ENCODE measurements around the gene MORN3.
"Not testable (repeated sequence)": the region's sequence is repeated elsewhere in the genome, so short reads cannot be mapped to it uniquely, and the experiment has no call there.

MORN3 gene, protein sequence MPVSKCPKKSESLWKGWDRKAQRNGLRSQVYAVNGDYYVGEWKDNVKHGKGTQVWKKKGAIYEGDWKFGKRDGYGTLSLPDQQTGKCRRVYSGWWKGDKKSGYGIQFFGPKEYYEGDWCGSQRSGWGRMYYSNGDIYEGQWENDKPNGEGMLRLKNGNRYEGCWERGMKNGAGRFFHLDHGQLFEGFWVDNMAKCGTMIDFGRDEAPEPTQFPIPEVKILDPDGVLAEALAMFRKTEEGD

DNA sequence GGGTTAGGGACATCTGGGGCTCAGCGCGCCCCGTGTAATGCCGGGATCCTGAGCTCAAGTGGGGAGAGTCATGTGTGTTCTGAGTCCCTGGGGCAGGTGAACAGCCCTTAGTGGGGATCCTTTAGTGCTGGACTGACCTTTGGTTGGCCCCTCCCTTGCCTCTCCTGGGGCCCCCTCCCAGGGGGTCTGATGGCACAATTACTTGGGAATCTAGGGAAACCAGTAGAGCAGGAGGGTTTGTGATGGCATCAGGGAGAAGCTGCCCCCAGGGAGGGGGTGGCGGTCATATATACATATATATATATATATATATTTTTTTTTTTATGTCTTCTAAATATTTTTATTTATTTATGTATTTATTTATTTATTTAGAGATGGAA is at the start of gene MORN3:
Gene MORN3, minus strand, starts transcription at position 134 of the 380 bp plus-strand sequence. CDS start 171 bp downstream, outside the sequence.
- no peak for DNase-seq

DNA sequence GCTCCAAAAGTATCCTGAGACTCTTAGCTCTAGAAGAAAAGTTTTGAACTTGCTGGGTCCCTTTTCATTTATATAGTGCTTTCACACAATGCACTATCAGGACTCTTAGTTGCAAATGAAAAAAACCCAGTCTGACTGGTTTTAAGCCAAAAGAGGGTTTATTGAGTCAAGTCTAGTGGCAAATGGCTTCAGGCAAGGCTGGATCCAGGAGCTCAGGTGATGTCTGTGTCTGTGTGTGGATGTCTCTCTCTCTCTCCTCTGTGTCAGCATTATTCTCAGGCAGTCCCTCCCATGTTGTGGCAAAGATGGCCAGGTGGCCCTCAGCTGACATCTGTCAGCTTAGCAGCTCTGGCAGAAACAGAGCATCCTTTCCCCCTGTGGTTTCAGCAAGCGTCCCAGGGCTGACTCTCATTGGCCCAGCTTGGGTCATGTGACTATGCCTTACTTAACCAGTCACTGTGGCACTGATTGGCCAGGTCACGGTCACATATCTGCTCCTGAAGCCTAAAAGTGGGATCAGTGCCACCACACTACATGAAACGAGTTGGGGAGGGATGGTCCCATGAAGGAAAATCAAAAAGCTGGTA is 49.3 kb upstream of the MORN3 start:
- no peak for DNase-seq

DNA sequence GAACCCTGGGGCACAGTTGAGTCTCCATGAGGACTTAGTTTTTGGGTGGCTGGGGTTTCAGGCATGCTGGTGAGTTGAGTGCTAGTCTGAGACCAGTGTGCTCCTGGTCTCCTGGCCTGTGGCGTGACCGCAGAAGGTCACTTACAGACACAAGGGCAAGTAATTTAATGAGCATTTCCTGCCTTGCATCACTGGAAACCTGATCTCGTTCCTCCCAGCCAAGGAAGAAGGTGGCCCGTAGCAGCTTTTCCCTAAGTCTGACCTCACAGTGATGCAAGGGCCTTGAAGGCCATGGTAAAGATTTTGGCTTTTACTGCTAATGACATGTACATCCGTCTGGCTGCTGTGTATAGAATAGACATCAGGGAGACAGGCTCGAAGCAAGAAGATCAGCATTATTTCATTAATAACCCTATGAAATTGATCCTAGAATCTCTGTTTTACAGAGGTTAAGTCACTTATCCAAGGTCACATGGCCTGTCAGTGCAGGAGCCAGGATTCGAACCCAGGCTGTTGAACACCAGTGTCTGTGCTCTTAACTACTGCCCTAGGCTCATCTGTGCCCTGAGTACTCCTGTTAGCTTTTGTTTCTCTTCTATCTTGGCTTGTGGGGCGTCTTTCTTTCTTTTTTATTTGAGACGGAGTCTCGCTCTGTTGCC is 47.7 kb upstream of the MORN3 start:
- no peak for DNase-seq

DNA sequence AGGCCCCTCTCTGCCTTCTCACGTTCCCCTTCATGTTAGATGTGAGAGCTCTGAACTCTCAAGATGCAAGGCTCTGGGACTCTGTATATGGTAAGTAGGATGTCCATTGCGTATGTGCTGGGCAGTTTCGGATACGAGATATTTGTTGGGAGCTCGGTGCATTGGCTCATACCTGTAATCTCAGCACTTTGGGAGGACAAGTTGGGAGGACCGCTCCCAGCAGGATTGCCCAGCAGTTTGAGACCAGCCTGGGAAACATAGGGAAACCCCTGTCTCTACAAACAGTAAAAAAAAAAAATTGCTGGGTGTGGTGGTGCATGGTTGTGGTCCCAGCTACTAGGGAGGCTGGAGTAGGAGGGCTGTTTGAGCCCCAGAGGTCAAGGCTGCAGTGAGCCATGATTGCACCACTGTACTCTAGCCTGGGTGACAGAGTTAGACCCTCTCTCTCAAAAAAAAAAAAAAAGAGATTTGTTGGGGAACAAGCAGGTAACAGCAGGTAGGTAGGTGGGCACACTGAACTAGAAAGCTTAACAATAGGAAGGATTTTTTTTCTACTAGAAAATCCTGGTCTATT is 46.5 kb upstream of the MORN3 start:
- DNase-seq = no peak

DNA sequence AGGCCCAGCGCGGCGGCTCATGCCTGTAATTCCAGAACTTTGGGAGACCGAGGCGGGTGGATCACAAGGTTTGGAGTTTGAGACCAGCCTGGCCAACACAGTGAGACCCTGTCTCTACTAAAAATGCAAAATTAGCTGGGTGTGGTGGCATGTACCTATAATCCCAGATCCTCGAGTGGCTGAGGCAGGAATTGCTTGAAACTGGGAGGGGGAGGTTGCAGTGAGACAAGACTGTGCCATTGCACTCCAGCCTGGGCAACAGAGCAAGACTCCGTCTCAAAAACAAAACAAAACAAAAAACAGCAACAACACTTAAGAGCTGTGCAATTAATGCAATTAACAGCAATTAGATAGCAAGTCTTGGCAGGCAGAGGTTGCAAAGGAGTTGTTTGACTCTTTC is 45.6 kb upstream of the MORN3 start:
- DNase-seq = not testable (repeated sequence)

DNA sequence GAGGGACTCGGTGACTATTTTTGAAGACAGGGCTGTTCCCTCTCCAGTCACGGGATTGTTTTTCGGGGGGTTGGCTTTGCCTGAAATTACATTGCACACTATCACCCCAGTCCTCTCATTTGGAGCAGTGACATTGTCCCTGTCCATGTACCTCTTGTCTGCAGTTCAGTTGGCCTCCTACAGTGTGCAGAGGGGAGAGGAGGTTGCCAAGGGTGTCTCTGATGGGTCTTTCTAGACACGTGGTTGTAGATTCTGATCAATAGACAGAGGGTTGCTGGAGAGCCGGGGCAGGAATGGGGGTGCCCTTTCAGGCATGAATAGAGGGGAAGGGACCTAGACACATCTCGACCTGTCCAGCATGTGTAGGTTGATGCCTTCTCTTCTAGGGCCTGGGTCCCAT is 44.3 kb upstream of the MORN3 start:
- DNase-seq = no peak

DNA sequence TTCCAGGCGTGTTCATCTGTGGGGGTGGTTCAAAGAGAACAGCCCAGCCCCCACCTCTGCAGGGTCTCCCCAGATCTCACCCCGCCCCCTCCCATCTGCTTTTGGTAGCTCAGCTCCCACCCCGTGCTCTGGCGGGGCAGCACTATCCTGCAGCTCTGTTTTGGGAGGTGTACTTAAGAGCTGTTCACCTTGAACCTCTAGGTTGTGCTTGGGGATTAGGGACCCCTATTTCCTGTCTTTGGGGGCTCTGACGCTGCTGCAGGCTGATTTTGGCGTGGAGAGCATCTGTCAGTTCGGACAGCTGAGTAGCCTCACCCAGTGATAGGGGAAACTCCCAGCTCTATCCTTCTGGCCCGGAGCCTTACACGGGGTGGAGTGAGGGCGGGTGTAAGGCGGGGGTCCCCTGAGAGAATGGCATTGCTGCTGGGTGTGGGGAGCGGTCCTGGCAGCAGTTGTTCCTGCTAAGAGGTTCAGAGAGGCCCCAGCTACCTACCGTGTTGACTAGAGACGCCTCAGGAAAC is 43.9 kb upstream of the MORN3 start:
- peak in 4 of 51 donors; percentile 1 to 22 (median 4) for DNase-seq

DNA sequence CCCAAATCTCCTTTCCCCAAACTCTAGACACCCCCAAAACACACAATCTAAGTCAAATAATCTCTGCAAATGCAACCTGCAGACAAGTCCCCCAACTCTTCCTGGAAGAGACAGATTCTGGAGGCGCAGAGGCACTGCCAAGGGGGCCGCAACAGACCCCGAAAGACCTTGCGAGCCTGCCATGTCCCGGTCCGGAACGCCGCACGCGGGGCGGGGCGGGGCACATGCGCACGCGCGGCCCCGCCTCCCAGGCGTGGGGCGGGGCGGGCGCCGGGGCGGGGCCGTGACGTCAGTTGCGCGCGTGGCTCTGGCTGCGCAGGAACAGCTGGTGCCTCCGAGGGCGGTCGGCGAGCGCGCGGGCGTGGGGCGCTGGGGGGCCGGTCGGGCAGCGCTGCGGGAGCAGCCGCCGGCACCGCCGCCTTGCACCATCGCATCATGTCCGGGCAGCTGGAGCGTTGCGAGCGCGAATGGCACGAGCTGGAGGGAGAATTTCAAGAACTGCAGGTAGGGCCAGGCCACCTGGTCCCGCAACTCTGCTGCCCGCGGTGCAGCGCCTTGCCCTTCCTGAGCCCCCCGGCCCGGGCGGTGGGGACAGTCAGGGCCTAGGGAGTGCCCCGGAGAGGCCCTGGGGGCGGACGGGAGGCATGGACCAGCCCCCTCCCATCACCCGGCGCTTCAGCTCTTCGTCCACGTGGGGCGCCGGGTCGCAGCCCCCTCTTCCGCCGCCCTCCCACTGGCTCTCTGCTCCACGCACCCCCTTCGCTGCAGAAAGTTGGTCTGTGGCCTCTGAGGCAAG is 43.2 kb upstream of the MORN3 start, which contains the start of gene TMEM120B:
Gene TMEM120B, plus strand, starts transcription at position 292 of the 796 bp plus-strand sequence. Its CDS starts 144 bp downstream, at position 436.
- DNase-seq = peak; percentile 19 to 89 (median 74)

DNA sequence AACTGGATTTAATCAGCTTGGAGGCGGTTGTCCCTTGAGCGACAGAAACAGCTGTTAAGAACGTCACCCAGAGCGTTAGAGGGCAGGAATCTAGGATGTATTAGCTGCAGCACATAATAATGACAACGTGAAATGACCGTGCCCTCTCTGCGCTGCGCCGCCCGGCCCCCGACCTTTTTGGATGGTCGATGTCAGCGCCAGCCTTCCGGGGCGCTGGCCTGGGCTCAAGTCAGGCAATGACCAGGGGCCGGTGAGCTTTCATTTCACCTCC is 42.7 kb upstream of the MORN3 start:
- DNase-seq = peak in 13 of 51 donors; percentile 16 to 44 (median 36)

DNA sequence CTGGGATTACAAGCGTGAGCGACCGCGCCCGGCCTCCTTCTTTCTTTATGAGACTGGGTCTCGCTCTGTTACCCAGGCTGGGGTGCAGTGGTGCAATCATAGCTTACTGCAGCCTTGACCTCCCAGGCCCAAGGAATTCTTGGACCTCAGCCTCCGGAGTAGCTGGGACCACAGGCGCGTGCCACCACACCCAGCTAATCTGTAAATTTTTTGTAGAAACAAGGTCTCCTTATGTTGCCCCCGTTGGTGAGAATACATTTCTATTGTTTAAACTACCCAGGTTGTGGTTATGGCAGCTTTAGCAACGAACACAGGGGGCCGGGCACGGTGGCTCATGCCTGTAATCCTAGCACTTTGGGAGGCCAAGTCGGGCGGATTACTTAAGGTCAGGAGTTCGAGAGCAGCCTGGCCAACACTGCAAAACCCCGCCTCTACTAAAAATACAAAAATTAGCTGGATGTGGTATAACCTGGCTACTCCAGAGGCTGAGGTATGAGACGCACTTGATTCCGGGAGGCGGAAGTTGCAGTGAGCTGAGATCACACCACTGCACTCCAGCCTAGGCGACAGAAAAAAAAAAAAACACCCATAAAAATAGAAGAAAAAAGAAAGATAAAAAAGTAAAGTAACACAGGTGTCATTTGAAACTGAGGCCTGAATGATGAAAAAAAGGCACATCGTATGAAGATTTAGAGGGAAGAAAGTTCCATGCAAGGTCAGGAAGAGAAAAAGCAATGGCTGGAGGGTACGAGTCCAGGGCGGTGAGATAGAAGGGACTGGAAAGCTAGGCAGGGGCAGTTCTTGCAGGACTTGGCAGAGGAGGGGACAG is 42.1 kb upstream of the MORN3 start:
- DNase-seq = no peak

DNA sequence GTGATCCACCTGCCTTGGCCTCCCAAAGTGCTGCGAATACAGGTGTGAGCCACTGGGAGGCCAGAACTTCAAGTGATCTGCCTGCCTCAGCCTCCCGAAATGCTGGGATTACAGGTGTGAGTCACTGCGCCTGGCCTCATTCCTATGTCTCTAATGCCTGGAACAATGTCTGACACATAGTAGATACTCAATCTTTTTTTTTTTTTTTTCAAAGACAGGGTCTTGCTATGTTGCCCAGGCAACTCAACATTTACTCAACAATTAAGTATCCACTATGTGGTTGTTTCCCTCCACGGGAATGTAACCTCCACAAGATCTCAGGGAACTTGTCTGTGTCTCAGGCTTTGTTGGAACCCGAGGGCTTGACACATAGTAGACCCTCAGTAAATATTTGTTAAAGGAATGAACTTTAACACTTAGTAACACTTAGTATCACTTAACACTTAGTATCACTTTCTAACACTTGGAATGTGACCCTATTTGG is 40.1 kb upstream of the MORN3 start:
- DNase-seq = no peak

DNA sequence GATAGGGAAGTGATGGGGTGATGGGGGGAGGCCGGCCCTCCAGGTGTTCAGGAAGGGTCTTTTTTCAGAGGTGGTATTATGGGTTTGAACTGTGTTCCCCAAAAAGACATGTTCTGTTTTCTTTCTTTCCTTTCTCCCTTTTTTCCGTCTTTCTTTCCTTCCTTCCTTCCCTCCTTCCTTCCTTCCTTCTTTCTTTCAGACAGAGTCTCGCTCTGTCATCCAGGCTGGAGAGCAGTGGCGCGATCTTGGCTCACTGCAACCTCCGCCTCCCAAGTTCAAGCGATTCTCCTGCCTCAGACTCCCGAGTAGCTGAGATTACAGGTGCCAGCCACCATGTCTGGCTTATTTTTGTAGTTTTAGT is 39.6 kb upstream of the MORN3 start:
- not testable (repeated sequence) for DNase-seq

DNA sequence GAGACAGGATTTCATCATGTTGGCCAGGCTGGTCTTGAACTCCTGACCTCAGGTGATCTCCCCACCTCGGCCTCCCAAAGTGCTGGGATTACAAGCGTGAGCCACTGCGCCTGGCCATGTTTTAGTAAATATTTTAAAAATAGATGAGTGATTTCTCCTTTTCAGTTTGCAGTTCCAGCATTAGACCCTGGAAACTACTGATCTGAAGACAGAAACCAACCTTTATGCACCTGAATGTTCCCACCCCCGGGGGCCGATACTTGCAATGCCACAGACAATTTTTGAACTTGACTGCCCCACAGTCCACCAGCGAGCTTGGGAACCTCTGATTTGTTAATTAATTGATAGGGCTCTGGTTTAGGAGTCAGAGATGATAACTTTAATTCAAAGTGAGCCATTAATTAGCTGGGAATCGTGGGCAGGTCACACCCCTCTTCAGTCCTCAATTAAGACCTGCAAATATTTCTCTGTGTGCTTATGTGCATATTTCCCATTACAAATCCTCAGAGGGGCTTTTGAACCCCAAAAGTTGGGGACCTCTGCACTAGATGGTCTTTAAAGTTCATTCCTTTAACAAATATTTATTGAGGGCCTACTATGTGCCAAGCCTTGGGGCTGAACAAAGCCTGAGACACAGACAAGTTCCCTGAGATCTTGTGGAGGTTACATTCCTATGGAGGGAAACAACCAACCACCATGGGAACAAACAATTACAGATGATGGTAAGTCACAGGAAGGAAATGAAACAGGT is 39.0 kb upstream of the MORN3 start:
- no peak for DNase-seq

DNA sequence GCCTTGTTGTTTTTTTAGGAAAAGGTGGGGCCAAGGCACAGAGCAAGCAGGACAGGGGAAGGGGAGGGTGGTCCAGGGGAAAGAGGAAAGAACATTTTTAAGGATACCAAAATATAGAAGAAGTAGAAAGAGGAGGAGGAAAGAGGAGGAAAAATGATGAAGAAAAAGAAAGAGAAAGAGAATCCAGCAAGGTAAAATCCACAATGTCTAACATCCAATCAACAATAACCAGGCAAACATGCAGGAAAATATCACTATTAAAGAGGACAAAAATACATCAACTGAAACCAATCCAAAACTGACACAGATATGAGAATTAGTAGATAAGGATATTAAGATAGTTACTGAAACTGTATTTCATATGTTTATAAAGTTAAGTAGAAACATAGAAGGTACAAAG is 36.1 kb upstream of the MORN3 start:
- DNase-seq = no peak

DNA sequence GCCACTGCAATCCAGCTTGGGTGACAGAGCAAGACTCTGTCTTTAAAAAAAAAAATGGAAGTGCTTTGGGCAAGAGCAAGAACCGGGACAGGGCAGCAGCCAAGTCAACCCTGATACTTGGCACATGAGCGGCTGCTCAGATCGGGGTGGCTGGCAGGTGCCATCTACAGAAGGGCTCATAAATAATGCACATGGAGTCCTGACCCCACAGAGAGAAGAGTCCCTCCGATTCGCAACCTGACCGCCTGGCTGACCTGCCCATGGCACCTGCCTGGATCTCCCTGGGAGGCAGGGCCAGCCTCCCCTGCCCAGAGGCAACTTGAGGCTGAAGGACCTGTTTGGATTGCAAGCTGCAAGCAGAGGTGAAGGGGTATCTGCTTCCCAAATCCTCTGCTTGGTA is 33.5 kb upstream of the MORN3 start:
- no peak for DNase-seq

DNA sequence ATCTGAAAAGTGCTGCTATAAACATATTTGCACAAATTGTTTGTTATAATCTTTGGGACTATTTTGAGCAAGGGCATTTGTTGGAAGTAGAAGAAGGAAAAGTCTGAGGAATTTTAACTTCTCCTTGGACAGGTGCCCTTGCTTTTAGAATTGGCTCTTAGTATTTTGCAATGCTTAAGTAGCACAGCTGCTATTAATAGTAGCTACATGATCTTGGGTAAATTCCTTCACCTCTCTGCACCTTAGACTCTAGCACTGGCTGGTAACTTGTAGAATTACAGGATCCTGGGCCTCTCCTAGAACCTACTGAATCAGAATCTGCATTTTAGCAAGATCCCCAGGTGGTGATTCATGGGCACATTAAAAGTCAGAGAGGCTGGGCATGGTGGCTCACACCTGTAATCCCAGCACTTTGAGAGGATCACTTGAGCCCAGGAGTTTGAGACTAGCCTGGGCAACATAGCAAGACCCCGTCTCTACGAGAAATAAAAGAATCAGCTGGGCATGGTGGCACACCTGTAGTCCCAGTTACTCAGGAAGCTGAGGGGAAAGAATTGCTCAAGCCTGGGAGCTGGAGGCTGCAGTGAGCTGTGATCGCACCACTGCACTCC is 32.3 kb upstream of the MORN3 start:
- DNase-seq = no peak

DNA sequence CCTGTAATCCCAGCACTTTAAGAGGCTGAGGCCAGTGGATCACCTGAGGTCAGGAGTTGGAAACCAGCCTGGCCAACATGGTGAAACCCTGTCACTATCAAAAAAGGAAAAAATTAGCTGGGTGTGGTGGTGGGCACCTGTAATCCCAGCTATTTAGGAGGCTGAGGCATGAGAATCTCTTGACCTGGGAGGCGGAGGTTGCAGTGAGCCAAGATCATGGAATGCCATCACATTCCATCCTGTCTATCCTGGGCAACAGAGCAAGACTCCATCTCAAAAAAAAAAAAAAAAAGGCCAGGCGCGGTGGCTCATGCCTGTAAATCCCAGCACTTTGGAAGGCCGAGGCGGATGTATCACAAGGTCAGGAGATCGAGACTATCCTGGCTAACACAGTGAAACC is 28.4 kb upstream of the MORN3 start:
- not testable (repeated sequence) for DNase-seq

DNA sequence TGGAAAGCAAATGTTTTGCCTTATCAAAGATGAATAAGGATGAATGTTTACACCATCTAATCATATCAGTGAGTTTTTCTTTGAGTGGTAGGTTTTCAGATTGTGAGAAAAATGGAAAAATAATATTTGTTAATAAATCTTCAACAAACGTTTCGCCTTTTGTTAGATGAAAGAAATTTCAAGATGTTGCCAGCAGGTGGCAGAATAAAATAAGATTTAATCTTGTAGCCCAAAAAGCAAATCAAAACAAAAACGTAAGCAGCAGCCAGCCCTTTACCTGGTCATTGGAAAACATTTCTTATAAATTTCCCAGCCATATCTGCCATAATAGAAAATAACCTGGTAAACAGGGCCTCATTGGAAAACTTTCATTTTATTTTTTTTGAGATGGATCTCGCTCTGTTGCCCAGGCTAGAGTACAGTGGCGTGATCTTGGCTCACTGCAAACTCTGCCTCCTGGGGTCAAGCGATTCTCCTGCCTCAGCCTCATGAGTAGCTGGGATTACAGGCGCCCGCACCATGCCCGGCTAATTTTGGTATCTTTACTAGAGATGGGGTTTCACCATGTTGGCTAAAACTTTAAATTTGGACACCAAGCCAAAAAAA is 27.7 kb upstream of the MORN3 start:
- DNase-seq = peak in 2 of 51 donors; percentile 44 to 55

DNA sequence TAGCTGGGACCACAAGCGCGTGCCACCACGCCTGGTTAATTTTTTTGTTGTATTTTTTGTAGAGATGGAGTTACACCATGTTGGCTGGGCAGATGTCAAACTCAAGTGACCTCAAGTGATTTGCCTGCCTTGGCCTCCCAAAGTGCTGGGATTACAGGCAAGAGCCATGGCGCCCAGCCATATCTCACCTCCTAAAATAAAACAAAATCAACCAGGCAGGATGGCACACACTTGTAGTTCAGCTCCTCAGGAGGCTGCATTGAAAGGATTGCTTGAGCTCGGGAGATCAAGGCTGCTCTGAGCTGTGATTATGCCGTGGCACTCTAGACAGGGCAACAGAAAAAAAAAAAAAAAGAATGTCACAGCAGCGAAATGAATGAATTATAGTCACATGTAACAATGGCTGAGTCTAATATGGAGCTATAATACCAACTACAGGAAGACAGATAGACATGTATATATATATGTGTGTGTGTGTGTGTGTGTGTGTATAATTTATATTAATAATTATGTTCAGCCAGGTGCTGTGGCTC is 23.8 kb upstream of the MORN3 start:
- no peak for DNase-seq

Measured in hypothalamus (tissue), 51 donors.